Gastrocnemius medialis (tissue), 4 donors: ENCODE results near the gene CHGA.

Experiments
- CTCF ChIP-seq, 5 experiments: fragments of 450-650 bp in 3 of 5; fragments of 200-600 bp in 2 of 5; sonication (generic) in 2 of 5; IDR thresholded peaks in 4 of 5; conservative IDR thresholded peaks in 1 of 5; 1 replicate in 4 of 5; 2 replicates in 1 of 5; pipeline ENCODE4 v1.5.1; 2016 to 2019; ENCODE audit warnings: antibody characterized with exemption in 5 of 5, mild to moderate bottlenecking in 3 of 5, moderate library complexity in 3 of 5
- POLR2A ChIP-seq, 2 donors: fragments of 450-650 bp; IDR thresholded peaks; one replicate each; pipeline ENCODE4 v1.6.1; 2017; ENCODE audit warnings: antibody characterized with exemption in 2 of 2, mild to moderate bottlenecking in 2 of 2, moderate library complexity in 2 of 2

GRCh38 chr14:92968291-92969020, 45.5 kb downstream of the CHGA start:
- TF ChIP-seq POLR2A (IDR thresholded peaks at IDR 0.05) (no peak), CTCF (IDR thresholded peaks at IDR 0.05 in 4 of 5, conservative IDR thresholded peaks at IDR 0.05 in 1 of 5) (no peak)
